ENCODE measurements around the gene BCAS3.
"Not testable (repeated sequence)": the region's sequence is repeated elsewhere in the genome, so short reads cannot be mapped to it uniquely, and the experiment has no call there.

Gene BCAS3

DNA sequence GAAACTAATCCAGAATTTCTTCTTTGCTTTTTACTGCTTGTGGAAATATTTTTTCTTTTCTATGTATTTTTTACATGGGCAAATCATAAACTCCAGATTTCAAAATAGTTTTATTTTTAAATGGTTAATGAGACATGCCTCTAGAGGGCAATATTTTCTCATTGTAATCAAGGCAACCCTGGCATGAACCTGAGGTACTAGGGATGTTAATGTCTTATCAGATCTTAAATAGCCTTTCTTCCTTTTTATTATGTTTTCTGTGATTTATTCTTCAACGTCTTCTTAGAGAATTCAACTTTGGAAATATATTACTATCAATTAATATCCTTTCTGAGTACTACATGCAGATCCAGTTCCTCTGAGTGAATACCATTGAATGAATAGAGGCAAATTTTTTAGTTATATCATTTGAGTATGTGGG lies 324.7 kb downstream of the BCAS3 start:
- no peak for DNase-seq (ENCODE audit: low read depth)

DNA sequence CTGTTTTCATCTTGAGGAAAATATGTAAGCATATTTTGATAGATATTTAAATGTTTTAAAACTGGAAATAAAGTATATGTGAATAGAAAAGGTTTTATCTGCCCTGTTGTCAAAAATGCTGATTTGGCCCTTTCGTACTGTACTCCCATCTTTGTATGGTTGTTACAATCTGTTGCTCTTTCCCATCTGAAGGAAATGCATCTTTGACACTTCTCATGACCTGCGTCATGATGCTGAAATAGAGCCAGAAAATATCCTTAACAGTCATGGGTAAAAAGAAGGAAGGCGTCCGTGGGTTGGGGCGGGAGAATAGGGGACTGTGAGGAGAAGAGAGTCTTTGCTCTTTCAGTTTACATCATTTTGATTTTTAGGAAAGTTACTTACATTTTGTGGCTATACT lies 327.7 kb downstream of the BCAS3 start:
- DNase-seq (ENCODE audit: low read depth): no peak

DNA sequence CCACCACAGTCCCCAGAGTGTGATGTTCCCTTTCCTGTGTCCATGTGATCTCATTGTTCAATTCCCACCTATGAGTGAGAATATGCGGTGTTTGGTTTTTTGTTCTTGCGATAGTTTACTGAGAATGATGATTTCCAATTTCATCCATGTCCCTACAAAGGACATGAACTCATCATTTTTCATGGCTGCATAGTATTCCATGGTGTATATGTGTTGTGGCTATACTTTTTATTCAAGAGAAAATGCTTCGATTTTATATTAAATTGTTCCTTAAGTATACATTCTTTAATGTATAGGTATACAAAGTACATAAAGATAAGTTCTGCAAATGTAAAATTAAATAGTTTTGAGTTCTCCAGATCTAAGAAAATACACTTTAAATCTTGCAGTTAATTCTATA lies 328.3 kb downstream of the BCAS3 start:
- DNase-seq (ENCODE audit: low read depth): not testable (repeated sequence)

DNA sequence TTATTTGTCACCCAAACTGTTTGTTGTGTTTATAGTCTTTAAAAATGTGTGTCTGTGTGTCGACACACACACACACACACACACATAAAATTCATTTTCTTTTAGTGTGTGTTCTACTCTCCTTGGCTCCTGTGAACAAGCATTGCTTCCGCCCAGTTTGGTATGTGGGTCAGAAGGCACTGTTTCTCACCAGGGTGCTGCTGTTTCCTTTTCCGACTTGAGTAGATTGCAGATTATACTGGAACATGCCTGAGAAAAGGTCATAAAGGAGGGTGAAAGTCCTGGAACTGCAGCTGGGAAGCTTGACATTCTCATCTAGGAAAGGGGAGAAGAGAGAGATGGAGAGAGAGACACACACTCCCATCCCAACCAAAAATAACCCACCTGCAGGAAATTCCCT lies 330.3 kb downstream of the BCAS3 start:
- no peak for DNase-seq (ENCODE audit: low read depth)

DNA sequence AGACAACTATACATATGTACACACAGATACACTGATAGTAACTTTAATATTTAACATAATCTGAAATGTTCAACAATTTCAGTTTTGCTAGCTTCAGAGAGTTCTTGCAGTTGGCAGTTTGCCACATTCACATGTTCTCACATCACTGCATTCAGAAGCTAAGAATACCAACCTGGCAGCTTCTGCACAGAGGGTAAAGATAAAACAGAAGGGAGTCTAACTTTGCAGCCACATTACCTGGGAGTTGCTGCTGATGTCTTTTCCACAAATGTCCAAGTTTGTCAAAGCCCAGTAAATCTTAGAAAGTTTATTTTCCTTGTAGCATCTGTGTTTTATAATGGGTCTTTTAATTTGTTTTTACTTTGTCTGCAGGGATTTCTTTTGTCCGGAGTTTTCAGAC lies 332.0 kb downstream of the BCAS3 start:
- no peak for DNase-seq (ENCODE audit: low read depth)

DNA sequence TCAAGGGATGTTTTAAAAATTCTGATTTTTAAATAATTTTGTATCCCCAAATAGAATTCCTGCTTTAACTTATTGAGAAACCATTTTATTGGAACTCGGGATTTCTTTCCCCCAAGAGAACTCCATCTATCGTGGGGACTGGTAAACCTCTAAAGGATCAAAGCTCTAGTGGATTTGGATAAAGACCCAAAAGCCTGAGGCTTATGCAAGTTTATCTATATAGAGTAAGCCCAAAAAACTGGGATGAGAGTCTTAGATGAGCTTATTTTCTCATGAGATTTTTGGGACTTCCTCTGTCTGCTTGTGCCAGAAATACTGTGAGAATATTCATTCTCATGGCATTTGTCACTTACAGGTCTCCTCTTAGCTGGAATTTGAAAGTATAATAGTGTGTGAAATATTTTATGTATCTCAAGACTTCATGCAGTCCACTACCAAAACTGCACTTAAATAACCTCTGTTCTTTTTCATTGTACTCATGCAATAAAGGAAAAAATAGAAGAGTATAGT lies 333.1 kb downstream of the BCAS3 start:
- no peak for DNase-seq (ENCODE audit: low read depth)

DNA sequence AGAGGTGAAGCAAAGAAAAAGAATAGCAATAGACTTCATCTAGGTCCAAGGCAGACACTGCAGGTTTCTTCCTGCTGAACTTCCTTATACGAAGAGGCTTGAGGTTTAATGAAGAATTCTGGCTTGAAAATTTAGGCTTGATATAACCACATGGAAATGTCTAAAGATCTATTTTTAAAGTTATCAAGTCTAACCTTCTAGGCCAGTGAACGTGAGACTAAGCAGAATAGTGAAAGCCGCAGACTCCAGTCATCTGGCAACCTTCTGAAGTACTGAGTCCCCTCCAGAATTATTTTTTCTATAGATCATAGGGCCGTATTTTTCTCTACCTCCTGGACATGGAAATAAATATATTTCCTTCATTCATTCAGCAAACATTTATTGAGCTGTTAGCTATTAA lies 333.6 kb downstream of the BCAS3 start:
- DNase-seq (ENCODE audit: low read depth): no peak

DNA sequence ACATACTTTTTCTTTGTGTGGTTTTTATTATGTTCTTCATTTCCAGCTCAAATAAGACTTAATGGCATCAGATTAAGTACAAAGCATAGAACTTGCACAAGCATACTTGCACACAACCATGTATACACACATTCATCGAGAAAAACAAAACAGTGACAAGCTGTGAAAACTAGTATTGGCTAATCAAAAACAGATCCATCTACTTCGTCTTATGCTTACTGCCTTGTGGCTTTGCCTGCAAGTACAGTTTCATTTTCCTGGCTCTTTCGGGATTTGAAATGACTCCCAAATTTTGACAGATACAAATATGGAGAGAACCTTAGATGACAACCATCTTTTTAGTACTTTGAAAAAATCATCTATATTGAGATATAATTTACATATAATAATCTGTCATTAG lies 338.3 kb downstream of the BCAS3 start:
- no peak for DNase-seq (ENCODE audit: low read depth)

DNA sequence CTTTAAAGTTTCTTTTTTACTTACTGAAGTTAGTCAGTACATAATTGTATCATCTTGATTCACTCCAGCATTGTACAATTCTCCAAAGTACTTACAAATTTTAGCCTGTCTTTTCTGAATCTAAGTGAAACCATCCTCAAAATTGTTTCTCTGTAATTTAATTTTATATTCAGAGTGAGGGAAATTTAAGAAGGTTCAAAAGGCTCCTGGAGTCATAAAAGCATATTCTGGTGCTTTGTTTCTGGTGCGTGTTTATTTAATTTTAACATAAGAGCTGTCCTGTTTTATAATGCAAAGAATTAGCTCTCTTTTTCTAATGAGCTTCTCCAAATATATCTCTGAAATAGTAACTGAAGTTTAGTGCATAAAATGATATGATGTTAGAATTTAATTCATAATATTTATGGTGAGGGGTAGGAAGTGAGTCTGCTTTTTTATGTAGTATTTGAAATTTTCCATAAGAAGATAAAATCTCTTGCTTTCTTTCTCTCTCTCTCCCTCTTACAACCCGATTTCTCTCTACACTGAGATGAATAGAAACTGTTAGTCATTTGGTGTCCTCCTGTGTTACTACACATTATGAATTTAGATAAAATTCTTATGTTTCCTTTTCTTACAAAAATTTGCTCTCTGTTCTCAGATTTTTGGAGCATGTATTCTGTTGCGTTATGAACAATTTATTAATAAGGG lies 339.8 kb downstream of the BCAS3 start:
- no peak for DNase-seq (ENCODE audit: low read depth)

DNA sequence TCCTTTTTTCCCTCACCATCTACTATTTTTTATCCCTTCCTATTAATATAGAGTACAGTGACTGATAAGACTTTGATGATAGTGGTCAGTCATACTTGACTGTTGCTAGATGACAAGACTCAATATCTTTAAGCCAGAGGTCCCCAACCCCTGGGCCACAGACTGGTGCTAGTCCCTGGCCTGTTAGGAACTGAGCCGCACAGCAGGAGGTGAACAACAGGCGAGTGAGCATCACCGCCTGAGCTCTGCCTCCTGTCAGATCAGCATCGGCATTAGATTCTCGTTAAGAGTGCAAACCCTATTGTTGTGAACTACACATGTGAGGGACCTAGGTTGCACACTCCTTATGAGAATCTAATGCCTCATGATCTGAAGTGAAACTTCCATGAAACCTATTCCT lies 341.3 kb downstream of the BCAS3 start:
- no peak for DNase-seq (ENCODE audit: low read depth)

DNA sequence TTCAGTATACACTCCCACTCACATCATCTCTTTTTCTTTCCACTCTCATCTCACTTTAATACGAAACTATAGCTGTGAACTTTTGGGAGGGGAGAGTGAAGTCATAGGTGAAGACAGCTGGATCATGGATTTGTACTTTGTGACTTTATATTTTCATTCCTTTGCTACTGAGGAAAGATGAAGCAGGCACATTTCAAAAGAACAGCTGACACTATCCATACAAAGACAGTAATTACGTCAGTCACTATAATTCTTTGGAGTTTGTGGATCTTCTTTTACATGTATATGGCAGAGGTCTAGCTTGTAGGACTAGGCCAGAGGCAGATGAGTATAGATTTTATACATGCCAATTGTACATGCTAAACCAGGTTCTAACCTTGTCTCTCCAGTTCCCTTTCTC lies 346.3 kb downstream of the BCAS3 start:
- no peak for DNase-seq (ENCODE audit: low read depth)

DNA sequence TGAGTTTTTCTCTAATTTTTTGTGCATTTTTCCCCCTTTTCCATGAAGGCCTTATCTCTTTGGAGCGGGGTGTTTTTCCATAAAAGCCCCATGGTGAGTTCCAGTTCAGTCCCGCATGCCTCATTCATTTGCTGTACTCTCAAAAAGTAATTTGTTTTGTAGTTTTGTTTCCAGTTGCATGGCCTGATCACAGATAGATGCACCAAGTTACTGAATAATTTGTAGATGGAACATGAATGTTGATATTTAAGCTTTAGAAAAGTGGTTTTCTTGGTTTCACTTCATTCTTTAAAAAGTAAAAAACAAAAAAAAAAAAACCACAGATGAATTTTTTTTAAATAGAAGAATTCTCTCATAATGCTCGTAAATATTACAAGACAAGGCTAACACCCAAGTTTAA lies 349.2 kb downstream of the BCAS3 start:
- no peak for DNase-seq (ENCODE audit: low read depth)

DNA sequence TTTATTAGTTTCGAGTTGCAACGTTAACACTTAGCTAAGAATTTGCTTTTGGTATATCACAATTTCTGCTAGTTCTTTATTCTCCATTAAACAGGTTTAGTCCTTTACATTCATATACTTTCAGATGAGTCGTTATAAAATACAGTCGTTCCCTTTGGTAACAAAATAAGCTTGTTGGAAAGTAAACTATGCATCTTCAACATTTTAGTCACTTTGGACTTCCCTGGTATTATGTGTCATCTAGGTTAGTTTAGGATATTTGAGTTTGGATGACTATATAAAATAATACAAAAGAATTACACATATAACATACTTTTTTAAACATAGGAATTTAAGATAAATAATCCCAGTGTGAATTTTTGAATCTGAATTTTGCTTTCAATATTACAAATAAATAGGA lies 351.5 kb downstream of the BCAS3 start:
- DNase-seq (ENCODE audit: low read depth): no peak

DNA sequence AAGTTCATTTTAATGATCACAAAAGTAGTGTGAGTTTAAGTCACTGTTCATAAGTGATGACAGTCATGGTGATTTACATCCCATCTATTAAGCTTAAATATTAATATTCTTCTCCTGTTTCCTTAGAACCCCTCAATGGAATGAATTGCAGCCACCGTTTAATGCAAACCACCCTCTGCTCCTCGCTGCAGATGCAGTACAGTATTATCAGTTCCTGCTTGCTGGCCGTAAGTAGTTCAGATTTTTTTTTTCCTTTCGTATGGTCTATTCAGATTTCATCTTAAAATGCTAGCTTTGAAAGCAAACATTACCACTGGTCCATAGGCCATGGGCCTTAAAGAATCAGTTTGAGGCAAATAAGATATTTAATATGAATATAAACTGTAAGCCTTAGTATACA lies 363.0 kb downstream of the BCAS3 start:
- DNase-seq (ENCODE audit: low read depth): no peak

DNA sequence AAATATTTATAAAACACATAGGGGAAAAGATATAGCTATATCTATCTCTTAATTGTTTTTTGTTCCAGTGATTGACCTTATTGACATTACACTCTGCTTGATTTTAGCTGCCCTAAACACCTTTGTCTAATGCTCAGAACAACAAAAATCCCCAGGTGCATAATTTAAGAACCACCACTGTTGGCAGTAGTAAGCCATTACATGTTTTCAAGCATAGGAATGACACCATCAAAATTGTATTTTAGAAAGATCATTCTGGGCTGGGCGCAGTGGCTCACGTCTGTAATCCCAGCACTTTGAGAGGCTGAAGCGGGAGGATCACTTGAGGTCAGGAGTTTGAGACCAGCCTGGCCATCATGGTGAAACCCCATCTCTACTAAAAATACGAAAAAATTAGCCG lies 364.7 kb downstream of the BCAS3 start:
- DNase-seq (ENCODE audit: low read depth): not testable (repeated sequence)

DNA sequence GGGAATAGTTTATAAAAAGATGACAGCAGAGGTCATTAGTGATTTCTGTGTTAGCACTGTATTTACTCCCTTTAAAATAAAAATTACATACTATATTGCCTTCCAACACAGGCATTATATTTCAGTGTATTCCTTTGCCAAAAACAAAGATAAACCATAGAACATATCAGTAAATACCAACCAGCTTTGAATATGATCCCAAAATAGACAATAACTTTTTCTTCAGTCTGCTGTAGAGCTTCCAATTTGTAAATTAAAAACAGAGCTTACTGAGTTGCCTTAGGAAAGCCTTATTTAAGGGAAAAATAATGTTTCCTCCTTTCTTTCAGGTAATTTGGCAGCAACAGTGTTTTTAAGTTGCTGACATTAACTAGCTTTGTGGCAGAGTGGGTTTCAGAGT lies 369.9 kb downstream of the BCAS3 start:
- no peak for DNase-seq (ENCODE audit: low read depth)

DNA sequence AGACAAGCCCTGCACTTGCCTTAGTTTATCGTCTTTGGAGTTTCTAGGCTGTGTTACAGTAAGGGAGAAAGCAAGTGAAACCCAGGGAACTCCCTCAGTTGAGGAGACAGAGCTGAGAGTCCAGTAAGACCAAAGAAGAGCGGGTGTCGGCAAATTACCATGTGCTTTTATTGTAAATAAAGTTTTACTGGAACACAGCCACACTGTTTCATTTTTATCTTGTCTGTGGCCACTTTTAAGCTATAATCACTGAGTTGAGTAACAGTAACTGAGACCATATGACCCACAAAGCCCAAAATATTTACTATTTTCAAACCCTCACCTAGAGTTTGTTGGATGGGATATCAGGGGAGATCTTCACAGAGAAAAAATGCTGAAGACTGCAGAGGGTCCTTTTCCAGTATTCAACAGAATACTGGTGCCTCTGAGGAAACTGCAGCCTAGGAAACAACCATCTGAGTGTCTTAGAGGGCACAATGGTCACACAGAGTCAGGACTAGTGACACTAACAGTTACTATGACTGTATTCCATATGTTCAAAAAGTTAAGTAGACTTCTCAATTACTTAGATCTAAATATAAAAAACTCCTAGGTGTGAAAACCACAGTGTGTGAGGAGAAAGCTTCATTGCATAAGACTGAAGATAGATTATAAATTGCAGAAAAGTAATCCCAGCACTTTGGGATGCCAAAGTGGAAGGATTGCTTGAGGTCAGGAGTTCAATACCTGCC lies 370.9 kb downstream of the BCAS3 start:
- DNase-seq (ENCODE audit: low read depth): no peak

DNA sequence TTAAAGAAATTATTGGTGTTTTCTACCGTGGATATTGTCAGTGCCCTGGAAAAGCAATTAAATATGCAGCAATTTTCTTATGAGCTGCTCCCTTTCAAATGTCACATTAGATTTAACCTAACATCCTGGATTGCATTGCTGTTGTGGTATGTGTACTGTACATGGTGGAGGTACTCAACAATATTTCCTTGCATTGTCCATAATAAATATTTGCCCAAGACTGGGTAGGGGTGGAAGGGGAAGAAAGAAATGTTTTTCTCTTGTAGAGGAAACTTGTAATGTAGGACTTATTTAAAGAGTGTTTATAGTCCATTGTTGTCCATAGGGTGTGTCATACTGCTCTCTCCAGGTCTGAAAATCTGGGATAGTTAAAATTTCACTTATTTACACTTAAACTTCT lies 375.8 kb downstream of the BCAS3 start:
- no peak for DNase-seq (ENCODE audit: low read depth)

DNA sequence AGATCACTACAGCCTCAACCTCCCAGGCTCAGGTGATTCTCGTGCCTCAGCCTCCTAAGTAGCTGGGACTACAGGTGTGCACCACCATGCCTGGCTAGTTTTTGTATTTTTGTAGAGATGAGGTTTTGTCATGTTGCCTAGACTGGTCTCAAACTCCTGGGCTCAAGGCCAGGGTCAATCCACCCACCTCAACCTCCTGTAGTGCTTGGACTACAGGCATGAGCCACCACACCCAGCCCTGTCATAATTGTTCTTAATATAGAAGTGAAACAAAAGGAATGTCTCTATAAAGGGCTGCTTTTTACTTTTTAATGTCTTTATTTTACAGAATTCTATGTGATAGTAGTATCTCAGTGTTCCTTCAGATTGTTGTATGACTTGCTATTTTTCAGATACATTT lies 376.8 kb downstream of the BCAS3 start:
- no peak for DNase-seq (ENCODE audit: low read depth)

DNA sequence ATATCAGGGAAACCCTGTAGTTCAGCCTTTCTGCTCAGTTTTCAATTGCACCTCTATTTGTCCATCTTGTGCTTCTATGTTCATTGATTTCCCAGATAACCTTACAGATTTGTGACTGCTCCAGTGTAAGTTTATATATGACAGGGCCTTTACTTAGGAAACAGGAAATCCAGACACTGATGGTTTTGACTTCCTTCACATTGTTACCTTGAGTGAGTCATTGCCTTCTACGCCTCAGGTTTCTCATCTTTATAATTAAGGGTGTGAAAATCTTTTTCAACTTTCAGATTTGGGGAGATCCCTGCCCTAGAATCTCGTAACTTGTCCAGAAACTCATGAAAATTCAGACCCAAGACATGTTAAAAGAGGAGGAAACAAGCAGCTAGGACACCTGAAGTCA lies 379.6 kb downstream of the BCAS3 start:
- no peak for DNase-seq (ENCODE audit: low read depth)

DNA sequence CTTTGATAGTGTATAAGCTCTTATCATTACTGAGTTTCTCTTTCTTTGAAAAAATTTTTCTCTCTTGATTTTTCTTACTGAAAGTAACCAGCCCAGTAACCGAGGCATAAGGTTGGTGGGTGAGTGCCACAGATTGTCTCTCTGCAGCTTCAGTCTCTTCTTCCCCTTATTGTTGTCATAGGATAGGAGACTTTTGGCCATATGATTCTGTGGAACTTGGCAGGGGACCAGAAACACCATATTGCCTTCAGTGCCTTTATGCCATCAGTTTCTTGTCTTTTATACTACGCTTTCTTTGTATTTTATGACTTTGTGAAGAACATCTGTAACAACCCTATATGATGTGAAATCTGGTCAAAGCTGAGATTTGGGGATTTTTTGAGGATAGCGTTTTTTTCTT lies 380.4 kb downstream of the BCAS3 start:
- DNase-seq (ENCODE audit: low read depth): no peak

DNA sequence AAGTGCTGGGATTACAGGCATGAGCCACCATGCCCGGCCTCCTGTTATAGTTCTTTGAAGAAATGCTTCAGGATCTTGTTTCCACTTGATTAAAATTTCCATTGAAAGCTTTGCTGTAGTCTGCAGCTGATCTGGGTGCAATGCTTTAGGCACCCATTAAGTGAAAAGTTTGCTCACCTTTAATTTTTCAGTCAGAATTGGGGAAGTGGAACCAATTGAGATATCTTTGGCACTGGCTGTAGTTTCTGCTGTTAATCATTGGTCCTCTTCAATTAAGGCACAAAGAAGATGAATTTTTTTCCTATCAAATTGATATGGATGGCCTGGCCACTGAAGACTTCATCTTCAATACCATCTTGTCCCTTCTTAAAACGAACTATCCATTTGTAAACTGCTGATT lies 385.9 kb downstream of the BCAS3 start:
- DNase-seq (ENCODE audit: low read depth): no peak

DNA sequence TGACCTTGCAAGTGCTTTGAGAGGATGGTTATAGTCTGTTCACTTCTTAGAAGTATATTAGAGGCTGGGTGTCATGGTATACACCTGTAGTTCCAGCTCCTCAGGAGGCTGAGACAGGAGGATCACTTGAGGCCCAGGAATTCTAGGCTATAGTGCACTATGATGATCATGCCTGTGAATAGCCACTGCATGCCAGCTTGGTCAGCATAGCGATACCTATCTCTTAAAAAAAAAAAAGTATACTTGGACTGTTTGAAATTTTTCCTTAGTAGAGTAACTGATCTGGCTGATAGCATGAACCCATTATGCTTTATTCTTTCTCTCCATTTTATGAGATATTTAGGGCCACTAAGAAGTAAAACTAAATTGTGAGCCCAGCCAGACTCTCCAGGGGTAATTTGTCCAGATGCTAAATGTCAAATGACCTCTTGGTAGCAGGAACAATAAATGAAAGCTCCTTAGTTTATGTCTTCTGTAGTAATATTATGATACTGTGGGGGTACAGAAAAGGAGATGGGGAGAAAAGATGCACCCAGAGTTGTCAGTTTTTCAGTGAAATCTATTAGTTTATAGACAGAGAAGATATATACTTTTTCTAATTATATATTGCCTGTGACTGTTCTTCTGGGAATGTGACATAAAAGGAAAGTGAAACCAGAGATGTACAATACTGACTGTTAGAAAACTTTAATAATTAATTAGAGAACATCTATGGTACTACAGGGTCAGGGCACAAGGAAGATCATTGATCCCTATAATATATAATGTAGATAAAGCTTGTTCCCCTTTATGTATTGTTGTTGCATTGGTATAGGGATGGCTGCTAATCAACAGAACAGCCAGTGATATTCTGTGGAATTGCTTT lies 386.7 kb downstream of the BCAS3 start:
- no peak for DNase-seq (ENCODE audit: low read depth)
